GM19395 (cell line): ENCODE data around the gene CORO7.

Experiments
- ATAC-seq: cut with Tn5 transposase; IDR thresholded peaks from one replicate; pipeline ENCODE4 v1.9.1; 2021; ENCODE audit warnings: mild to moderate bottlenecking, moderate library complexity; ENCODE audit not compliant: unreplicated experiment

CORO7 gene

DNA sequence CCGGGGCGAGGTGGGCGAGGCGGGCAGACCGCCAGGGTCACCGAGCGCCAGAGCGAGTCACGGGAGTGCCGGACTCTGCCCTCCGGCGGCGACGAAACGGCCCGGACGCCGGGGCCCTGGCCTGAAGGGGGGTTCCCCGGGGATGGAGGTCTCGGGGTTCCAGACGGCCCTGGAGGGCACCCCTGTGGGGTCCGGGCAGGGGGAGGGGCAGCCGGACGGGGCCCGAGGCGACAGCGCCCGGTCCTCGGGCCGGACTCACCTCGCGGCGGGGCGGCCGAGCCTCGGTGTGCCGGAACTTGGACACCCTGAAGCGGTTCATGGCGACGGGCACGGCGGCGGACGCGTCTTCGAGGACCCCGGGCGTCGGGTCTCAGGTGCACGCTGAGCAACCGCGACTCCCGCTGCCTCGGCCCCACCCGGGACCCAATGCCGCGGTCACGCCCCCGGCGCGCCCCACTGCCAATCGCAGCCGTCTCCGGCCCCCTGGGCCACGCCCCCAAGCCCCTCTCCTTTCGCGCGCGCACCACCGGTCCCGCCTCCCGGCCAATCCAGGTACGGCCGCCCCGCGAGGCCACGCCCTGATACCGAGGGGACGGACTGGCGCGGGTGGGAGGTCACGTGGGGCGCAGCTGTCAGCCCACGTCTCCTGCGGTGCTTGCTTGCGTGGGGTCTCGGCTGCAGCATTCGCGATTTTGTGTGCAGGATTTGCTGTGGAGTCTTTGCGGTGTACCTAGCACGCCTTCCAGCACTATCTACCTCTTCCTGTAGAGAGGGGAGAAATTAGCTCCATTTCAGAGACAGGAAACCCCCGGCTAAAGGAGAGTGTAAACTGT, at the start of gene CORO7:
Gene CORO7 (minus strand): TSS at position 397 of the 833 bp plus-strand sequence. CDS start 78 bp downstream, at position 319.
- ATAC-seq, result peak; percentile 51

DNA sequence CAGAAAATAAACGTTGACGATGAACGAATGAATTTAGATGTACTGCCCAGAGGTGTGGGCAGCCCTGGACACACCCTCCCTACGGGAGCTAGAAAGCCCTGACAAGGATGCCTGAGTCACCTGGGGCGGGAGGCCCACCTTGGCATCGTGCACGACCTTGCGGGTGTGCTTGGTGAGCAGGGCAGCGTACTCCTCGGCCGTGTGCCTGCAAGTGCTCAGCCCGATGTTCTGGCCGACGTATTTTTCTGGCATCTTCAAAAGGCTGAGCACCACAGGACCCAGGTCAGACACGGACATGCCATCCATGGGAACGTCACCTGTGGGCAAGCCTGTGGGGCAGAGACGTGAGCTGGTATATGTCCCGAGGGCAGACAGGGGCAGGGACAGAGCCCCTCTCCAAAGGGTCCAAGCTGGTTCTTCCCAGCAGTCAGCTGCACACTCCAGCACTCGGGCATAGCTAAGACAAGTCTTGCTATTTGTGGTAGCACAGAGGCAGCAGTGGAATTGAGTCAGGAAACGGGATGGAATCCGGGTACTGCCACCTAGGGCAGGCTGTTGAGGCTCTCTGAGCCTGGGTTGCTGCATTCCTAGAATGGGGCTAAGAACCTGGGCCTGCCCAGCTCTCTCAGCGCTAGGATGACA, 47.2 kb upstream of the CORO7 start:
- ATAC-seq, result no peak

DNA sequence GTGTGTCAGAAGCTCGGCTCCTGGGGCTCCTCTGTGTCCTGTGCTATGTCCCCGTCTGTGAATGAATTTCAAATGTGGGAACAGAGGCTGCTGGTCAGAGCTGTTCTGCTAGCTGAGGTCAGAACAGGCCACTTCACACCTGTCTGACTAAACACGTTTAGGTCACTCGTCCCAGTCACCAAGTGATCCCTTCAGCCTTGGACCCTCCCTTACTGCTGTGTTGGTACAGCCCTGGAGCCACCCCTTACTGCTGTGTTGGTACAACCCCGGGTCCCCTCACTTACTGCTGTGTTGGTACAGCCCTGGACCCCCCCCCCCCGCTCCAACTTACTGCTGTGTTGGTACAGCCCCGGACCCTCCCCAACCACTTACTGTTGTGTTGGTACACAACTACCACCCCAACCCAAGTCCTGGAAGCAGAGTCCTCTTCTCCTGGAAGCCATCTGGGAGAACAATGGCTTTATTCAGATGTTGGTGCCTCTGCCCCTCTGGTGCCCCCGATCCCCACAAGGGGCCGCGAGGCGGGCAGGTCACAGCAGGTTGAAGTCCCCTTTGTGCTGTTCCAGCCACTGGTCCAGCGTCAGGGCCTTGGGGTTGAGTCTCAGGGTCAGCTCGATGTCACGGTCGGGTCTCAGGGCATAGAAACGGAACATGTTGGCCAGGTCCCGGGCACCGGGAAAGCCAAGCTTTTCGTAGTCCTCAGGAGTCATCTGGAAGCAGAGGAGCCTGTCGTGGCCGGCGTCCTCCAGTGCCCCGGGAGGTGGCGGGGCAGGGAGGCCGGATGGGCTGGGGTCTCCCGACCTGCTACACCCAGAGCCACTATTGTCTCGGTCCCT, 45.1 kb upstream of the CORO7 start:
- ATAC-seq, result no peak

DNA sequence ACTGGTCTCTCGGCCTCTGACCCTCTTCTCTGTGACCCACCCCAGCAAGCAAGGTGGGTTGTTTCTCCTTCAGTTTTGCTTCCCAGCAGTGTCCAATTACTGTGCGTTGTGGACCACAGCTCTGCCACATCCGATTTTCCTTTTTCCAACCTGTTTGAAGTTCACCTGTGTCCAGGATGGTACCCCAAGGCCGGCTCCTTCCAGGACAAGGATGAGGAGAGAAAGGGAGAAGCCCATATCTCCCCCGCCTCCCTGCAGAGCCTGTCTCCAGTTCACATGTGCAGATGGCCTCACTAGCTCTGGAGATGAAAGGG, 44.5 kb upstream of the CORO7 start:
- ATAC-seq, result no peak

DNA sequence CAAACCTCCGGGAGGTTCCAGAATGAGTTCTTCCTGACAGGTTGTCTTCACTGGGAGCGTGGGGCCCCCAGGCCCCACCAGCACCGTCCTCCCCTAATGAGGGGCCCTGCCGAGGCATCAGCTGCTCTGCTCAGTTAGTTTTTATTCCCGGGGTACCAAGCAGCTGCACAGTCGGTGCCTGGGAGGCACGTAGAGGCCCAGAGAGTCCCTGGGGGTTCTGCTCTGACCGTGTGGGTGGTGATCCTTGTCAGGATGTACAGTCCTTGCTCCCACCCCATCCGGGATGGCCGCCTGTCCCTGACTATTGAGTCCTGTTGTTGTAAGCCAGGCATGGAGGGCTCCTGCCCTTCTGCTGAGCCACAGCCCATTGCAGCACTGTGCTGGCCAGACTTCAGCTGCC, 39.6 kb upstream of the CORO7 start:
- no peak for ATAC-seq

DNA sequence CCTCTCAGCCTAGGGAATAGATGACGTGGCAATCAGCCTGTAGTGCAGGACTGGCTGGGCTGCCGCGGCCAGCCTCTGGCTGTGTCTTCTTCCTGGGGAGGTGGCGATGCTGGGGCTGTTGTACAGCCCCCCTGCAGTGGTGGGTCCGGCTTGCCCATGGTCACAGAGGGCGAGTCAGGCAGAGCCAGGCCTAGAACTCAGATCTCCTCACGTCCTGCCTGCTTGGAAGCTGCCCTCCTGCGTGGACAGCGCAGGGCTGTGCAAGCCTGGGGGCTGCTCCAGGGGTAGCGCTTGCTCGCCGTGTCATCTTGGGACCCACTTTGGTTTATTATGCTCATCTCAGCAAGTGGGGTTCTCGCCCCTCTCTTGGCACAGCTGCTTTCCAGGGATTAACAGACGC, 38.7 kb upstream of the CORO7 start:
- no peak for ATAC-seq

DNA sequence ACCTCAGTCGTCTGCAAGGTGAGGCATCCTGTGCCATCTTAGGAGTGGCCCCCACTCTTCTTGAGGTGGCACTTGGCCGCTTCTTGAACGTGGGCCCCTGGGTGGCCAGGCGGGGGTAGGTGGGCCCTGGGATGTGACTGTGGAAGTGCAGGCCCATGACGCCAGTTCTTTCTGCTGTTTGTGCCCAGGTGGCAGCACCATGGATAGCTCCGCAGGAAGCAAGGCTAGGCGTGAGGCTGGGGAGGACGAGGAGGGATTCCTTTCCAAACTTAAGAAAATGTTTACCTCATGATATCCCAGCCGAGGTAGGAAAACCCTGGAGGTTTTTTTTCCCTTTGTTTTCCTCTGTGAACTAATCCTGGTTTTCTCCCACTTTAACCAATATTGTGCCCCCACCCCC, 38.2 kb upstream of the CORO7 start:
- no peak for ATAC-seq

DNA sequence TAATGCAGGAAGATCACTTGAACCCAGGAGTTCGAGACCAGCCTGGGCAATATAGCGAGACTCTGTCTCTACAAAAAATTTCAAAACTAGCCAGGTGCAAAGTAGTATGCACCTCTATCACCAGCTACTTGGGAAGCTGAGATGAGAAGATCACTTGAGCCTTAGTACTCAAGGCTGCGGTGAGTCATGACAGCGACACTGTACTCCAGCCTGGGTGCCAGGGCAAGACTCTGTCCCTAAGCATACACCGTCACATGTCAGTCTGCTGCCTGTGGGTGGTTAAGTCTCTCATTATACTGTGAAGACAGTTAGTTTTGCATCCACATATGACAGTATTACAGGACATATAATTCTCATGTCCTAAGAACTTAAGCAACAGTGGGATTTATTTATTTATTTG, 36.3 kb upstream of the CORO7 start:
- ATAC-seq, result no peak

DNA sequence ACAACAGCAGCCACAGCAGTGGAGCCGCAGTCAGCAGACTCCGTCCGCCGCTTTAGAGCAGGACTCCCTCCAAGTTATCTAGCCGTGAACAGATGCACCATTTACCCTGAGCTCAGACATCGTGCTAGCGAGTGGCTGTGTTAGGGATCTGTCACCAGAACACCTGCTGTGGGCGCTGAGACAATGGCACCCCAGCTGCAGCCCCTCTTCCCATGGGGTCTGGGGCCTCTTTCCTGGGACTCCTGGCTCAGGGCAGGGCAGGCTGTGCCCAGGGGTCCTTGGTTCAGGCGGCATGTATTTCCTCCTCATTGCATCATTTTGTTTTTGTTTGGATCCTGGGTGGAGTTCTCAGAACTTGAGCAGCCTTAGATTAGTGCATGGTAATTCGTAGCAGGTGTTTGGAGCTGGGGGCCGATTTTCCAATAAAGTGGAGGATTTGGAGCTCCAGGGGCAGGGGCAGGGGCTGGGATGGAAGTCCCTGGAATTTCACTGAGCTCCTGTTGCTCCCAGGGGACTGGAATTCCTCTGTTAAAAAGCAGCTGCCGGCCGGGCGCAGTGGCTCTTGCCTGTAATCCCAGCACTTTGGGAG, 34.6 kb upstream of the CORO7 start:
- ATAC-seq, result no peak

DNA sequence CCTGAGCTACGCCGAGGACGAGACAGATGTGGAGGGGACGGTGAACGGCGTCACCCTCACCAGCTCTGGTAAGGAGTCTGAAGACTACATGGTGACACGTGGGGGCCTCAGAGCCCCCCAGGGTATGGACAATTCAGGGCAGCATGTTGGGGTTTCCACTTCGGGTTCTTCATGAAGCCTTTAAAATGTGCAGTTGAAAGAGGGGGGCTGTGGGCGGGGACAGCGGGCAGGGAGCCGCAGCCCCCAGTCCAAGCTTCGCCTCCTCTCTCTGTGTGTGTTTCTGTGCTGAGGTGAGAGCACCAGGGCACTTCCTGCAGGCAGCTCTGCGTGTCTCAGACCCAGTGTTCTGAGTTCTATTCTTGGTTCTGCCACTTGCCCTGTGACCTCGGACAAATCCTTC, 34.0 kb upstream of the CORO7 start:
- no peak for ATAC-seq

DNA sequence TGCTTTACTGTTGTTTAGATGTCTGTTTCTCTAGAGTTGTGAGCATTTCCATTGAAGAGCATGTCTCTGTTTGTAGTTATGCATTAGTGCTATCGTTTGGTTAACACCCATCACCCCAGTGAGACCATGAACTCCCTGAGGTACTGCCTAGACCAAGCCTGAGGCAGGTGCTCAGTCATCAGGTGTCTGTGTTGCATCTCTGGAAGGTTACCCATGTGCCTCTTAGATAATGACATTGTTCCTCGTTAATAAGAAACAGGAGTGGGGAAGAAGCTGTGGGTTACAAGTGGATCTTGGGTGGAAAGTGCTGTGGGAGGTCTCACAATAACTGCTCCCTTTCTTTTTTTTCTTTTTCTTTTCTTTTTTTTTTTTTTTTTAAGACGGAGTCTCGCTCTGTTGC, 27.6 kb upstream of the CORO7 start:
- ATAC-seq, result no peak

DNA sequence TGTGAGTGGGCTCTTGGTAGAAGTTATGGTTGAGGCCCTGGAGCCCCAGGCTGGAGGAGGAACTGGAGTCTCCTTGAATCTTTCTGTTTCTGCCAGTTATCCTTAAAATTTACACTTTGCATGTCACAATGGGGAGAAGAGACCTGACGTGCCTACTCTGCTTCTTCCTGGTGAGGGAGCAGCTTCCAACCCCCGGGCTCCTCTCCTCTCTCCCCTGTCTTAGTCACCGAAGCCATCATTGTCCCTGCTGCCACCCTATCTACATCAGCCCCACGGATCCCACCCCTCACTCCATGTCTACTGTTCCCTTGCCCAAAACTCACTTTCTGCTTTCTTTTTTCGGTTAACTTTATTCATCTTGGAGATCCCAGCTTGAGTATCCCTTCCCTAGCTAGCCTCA, 26.9 kb upstream of the CORO7 start:
- no peak for ATAC-seq

DNA sequence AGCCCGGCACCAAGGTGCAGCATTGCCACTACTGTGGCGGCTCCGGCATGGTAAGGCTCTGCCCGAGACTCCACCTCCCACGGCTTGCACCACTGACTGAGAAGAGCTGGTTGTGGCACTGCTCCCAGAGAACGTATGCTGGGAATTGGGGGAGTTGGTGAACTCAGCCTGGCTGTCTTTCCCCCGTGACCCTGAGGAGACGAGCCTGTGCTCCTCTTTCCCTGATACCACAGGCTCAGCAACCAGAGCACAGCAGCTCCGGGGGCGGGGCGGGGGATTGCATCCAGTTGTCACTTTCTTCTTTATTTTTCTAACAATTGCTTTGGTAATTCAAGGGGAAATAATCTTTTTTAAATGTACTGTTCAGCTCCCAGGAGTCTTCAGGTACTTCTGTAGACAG, 26.0 kb upstream of the CORO7 start:
- no peak for ATAC-seq

DNA sequence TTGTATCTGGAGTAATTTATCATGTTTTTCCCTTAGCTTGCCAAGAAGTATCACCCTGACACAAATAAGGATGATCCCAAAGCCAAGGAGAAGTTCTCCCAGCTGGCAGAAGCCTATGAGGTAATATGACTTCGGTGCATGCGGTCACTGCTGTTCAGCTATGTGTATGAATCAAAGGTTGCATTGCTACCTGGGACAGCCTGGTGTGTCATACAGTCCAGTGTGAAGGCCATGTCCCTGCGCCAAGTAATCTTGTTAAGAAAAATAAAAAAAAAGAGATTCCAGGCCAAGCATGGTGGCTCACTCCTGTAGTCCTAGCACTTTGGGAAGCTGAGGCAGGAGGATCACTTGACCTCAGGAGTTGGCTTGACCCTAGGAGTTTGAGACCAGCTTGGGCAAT, 21.0 kb upstream of the CORO7 start:
- no peak for ATAC-seq

DNA sequence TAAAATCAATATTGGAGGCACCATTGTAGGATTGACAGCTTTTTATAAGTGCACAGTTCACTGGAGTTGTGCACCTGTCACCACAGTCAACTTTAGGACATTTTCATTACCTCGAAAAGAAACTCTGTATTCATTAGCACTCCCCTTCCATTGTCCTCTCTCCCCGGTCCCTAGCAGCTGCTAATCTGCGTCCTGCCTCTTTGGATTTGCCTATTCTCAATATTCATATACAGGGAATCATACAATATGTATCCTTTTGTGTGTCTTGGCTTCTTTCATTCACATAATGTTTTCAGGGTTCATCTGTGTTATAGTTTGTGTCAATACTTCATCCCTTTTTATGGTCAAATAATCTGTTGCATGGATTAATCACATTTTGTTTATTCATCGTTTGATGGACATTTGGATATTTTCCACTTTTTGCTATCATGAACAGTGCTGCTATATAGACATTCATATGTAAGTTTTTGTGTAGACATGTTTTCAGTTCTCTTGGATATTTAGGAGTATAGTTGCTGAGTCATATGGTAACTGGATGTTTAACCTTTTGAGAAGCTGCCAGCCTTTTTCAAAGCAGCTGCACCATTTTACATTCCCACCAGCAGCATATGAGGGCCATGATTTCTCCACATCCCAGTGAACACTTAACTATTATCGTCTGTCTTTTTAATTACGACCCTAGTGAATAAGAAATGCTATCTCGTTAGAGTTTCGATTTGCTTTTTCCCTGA, 19.1 kb upstream of the CORO7 start:
- no peak for ATAC-seq

DNA sequence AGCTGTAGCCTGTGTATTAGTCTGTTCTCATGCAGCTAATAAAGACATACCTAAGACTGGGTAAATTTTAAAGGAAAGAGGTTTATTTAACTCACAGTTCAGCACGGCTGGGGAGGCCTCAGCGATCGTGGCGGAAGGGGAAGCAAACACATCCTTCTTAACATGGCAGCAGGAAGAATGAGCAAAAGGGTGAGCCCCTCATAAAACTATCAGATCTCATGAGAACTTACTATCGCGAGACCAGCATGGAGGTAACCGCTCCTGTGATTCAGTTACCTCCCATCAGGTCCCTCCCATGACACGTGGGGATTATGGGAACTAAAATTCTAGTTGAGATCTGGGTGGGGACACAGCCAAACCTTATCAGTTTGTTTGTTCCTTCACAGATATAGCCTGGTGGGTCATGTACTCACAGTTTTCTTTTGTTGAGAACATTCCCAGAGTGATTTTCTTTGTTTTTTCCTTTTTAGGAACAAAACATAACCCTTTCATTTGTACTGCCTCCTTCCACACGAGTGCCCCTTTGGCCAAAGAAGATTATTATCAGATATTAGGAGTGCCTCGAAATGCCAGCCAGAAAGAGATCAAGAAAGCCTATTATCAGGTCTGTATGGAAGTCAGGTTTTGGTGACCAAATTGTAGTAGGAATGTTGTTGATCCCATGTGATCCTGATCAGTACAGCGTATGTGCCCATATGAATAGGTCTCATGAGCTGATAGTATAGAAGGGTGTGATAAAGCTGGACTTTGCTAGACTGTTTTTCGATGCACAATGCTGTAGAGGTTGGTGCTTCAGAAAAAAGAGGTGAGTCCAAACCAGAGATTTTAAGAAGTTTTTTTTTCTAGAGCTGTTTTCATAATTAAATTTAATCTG, 17.8 kb upstream of the CORO7 start:
- no peak for ATAC-seq

DNA sequence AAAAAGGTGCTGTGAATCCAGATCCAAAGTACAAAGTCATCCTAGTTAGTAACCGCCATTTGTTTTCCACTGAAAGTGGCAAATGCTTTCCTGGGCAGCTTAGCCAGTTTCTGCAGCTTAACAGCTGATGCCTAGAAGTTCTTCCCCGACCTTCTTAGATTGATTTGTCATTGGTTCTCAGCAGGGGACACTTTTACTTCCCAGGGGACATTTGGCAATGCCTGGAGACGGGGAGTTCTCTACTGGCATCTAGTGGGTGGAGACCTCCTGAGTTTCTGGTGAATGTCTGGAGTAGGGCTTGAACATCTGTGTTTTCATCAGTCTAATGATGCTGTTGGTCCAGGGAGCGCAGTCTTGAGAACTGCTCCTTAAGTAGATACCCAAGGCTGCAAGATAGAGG, 16.8 kb upstream of the CORO7 start:
- ATAC-seq, result no peak

DNA sequence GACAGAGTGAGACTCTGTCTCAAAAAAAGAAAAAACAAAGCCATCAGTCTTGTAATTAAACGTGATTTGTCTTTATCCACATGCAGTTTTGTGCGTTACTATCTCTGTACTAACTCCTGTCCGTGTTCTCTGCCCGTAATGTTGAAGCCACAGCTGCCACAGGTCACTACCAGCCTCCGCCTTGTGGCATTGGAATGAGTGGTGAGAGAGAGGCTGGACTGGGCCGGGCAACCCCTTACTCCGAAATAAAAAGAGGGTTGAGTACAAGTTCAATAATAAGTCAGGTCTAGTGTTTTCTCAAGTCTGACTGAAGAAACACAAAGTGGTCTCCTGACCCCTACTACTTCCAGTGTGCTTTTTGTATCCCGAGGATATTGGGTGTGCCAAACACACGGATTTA, 14.6 kb upstream of the CORO7 start:
- no peak for ATAC-seq

DNA sequence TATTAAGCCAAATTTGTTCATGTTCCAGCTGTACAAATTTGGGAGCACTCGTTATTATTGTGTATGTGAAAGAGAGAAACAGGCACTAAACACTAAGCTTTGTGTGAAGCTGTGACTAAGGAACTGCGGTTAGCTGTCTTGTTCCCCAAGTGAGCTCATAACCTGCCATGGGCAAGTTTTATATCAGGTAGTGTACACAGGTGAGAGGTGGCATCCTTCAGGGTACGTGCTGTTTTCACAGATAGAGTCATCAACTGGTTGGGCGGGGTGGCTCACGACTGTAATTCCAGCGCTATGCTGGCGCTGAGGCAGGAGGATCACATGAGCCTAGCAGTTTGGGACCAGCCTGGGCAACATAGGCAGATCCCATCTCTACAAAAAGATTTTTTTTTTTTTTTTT, 12.1 kb upstream of the CORO7 start:
- ATAC-seq, result no peak
